Kidney (tissue), 14 donors: Measurements from ENCODE around the gene TICAM2. TPM values are rescaled to one million over a fixed set of nuclear protein-coding genes. Genes with fewer than 3 reads are reported as not detected.

ENCODE experiments used
- DNase-seq, 5 donors: peaks; one replicate each; pipeline ENCODE4 v3.0.0-alpha.2; 2013 to 2020
- FAIRE-seq: peaks from 2 replicates; lab custom pipeline; 2012; peaks lifted over from hg19 to GRCh38; lab: Jason Lieb, UNC
- H3K27ac ChIP-seq, 2 donors: one replicate each; pipeline ENCODE4 v1.7.0; 2013; ENCODE audit warnings: low read depth in 2 of 2, low read length in 2 of 2, inconsistent platforms in 1 of 2
- H3K27me3 ChIP-seq: one replicate; pipeline ENCODE4 v1.7.1; 2013; ENCODE audit warnings: low read length, inconsistent platforms; ENCODE audit not compliant: control insufficient read depth, insufficient read depth
- H3K36me3 ChIP-seq, 3 donors: one replicate each; pipeline versions ENCODE4 v1.7.0 to v1.7.1; 2013; ENCODE audit warnings: low read length in 3 of 3, control low read depth in 1 of 3, inconsistent platforms in 1 of 3; ENCODE audit not compliant: insufficient read depth in 3 of 3, control insufficient read depth in 2 of 3
- H3K4me1 ChIP-seq, 3 donors: one replicate each; pipeline versions ENCODE4 v1.7.0 to v1.7.1; 2013; ENCODE audit warnings: low read length in 3 of 3, inconsistent platforms in 1 of 3, low read depth in 1 of 3; ENCODE audit not compliant: control insufficient read depth in 2 of 3, insufficient read depth in 2 of 3
- H3K4me3 ChIP-seq, 3 donors: one replicate each; pipeline versions ENCODE4 v1.7.0 to v1.8.1; 2013; ENCODE audit warnings: low read length in 3 of 3, control low read depth in 1 of 3, inconsistent platforms in 1 of 3
- H3K9ac ChIP-seq, 3 donors: one replicate each; pipeline versions ENCODE4 v1.7.0 to v1.7.1; 2013; ENCODE audit warnings: low read length in 3 of 3, control low read depth in 1 of 3, inconsistent platforms in 1 of 3
- H3K9me3 ChIP-seq, 3 donors: one replicate each; pipeline versions ENCODE4 v1.7.0 to v1.7.1; 2013; ENCODE audit warnings: low read length in 3 of 3, control low read depth in 1 of 3, inconsistent platforms in 1 of 3; ENCODE audit not compliant: control insufficient read depth in 2 of 3, insufficient read depth in 1 of 3
- intact Hi-C: fragments of 100-400 bp; cut with DNase I; formaldehyde crosslinking; loops from one replicate; pipeline ENCODE4 v1.11.1; 2022
- polyA plus RNA-seq: library from polyadenylated mRNA; stranded (reverse); fragments of 350-450 nt; fragmentation: Illumina TruSeq; extraction: RNeasy Lipid Tissue Mini Kit (QIAGEN cat#74804); gene quantifications from one replicate; pipeline ENCODE4 v1.2.3, GENCODE V29; 2014; ENCODE audit warnings: low read depth, low replicate concordance; ENCODE audit not compliant: insufficient read depth
- total RNA-seq: library from RNA; stranded (reverse); fragmentation: NEBNext Ultra II Directional; extraction: Animal tissue kit (Norgen Biotek cat#: 25700); gene quantifications from one replicate; pipeline ENCODE4 v1.2.1, GENCODE V29; 2021
- TF ChIP-seq, protein P1 (sequence below): IDR thresholded peaks from 3 replicates; pipeline ENCODE4 v1.5.1; 2012; ENCODE audit warnings: mild to moderate bottlenecking, moderate library complexity, borderline replicate concordance; ENCODE audit not compliant: insufficient read depth; ENCODE audit errors: extremely low read depth
- donor health status: control.
- donor health status: control.
- donor health status: control.
- donor health status: control.
- donor health status: control.
- donor health status: DM: yes; HTN: yes; CAD: no.
- donor health status: Normal renal cell carcinoma (clear cell type).

Gene TICAM2
- total and polyA plus RNA-seq, 2 donors from 2014 or later = 2.0 to 7.6 TPM

DNA sequence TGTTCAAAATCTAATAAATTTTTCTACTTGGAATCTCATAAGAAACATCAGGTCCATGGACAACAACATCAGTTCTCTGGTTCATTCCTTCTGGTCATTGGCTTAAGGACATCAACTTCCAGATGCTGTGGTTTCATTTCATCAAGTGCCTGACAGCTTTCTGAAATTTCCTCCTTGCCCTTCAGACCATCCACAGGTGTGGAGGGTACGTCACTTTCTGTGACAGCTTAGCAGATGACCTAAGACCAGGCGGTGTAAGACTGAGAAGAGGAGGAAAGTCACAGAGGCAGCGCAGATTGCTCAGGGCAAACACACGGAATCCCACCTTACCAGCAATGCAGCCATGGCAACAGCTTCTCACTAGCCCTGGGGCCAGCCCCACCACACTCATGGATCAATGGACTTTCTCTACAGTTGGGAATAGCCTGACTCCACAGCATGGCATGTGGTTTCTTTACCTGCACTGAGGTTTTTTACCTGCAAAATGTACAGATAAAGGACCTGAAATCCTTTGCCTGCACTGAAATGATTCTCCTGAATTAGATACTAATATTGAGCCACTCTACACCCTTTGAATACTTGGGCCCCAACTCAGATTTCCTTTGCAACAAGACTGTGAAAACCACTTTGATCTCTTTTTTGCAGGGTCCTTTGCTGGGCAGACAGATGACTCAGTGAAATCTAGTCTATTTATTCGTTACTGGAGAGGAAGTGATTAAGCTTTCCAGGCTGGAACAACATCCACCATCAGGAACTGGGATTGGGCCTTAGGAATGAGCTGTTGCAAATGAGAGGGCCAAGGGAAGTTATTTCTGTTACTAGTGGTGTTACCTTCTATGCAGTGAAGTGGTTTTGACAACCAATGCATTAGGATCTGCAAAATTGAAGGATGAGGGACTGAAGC, 26.9 kb downstream of the TICAM2 start:
- Histone ChIP-seq H3K36me3 (no peaks in the 10 kb centered on the region), H3K4me3 (no peak overlapping the region), H3K27me3 (no peaks in the 10 kb centered on the region), H3K27ac (no peak overlapping the region), H3K4me1 (no peaks in the 10 kb centered on the region), H3K9ac (no peak overlapping the region), H3K9me3 (no peaks in the 10 kb centered on the region)
- FAIRE-seq = no peak
- intact Hi-C loops = no loop called here
- DNase-seq = no peak
- TF ChIP-seq, protein P1, sequence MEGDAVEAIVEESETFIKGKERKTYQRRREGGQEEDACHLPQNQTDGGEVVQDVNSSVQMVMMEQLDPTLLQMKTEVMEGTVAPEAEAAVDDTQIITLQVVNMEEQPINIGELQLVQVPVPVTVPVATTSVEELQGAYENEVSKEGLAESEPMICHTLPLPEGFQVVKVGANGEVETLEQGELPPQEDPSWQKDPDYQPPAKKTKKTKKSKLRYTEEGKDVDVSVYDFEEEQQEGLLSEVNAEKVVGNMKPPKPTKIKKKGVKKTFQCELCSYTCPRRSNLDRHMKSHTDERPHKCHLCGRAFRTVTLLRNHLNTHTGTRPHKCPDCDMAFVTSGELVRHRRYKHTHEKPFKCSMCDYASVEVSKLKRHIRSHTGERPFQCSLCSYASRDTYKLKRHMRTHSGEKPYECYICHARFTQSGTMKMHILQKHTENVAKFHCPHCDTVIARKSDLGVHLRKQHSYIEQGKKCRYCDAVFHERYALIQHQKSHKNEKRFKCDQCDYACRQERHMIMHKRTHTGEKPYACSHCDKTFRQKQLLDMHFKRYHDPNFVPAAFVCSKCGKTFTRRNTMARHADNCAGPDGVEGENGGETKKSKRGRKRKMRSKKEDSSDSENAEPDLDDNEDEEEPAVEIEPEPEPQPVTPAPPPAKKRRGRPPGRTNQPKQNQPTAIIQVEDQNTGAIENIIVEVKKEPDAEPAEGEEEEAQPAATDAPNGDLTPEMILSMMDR = no peak

DNA sequence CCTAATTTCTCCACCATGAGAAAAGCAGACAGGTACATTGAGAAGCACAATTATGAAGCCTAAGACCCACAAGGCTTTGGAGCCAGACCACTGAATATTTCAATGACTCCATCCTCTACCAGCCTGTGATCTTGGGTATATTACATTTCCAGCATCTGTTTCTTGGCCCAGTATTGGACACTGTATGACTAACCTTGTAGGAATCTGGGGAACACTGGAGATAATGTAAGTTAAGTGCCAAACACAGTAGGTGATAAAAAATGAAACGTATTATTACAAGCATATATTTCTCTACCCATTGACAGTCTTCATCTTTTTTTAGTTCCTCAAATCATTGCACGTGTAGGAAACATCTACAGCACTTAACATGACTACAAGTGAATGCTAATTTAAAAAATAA, 29.1 kb downstream of the TICAM2 start:
- no peak for FAIRE-seq
- intact Hi-C loops = no loop called here

DNA sequence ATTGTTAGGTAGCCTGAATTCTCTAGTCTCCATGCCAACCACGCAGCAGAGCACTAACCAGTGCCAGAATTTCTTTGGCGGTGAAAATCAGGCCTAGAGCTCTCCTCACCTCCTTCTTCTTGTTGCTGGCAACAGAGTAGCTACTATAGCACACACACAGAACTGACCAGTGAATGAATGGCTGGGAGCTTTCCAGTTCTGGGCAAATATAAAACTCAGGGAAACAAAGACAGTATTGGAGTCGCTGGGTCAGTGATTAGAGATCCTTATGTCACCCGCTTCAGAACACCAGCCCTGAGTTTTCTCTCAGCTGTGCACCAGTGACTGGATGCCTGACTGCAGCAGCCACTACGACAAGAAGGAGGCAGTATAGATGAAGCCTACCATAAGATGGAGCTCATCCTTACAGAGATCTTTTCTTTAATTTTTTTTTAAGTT, 30.8 kb downstream of the TICAM2 start:
- Histone ChIP-seq H3K27ac (no peak overlapping the region), H3K27me3 (no peaks in the 10 kb centered on the region), H3K36me3 (no peaks in the 10 kb centered on the region), H3K4me1 (no peaks in the 10 kb centered on the region), H3K4me3 (no peak overlapping the region), H3K9ac (no peak overlapping the region), H3K9me3 (no peaks in the 10 kb centered on the region)
- intact Hi-C loops = no loop called here
- TF ChIP-seq, protein P1 = no peak
- FAIRE-seq = no peak
- no peak for DNase-seq

More for the DNA sequence above, 29.1 kb downstream of the TICAM2 start:
- no peaks in the 10 kb centered on the region for H3K27me3 ChIP-seq
- TF ChIP-seq, protein P1 = no peak
- H3K9me3 ChIP-seq = no peaks in the 10 kb centered on the region
- H3K9ac ChIP-seq = no peak overlapping the region
- H3K27ac ChIP-seq = no peak overlapping the region
- no peak for DNase-seq
- H3K36me3 ChIP-seq = no peaks in the 10 kb centered on the region
- no peak overlapping the region for H3K4me3 ChIP-seq
- no peaks in the 10 kb centered on the region for H3K4me1 ChIP-seq
